PC-3 (cell line): ENCODE measurements around the gene CUL2. TPM values are rescaled to one million over a fixed set of nuclear protein-coding genes. Genes with fewer than 3 reads are reported as not detected.

Experiments used
- ATAC-seq: fragments of 200-7000 bp; cut with Tn5 transposase; 2 replicates; pipeline ENCODE4 v1.9.1; 2020; ENCODE audit warnings: mild to moderate bottlenecking, moderate library complexity
- BruUV-seq: library from RNA; stranded (reverse); fragments of 400-500 nt; replicated peaks from 2 replicates; lab custom pipeline; 2021; lab: Mats Ljungman, UMichigan
- CTCF ChIA-PET: fragments of 300-600 bp; sonication (Branson Sonifier 250); formaldehyde crosslinking; loops from one replicate; lab custom pipeline; 2022; ENCODE audit warnings: antibody characterized with exemption; lab: Charles Lee
- POLR2A ChIA-PET: fragments of 300-600 bp; sonication (Branson Sonifier 250); formaldehyde crosslinking; loops from one replicate; lab custom pipeline; 2022; ENCODE audit warnings: antibody characterized with exemption; ENCODE audit not compliant: unreplicated experiment; lab: Charles Lee
- DNase-seq: peaks from one replicate; pipeline ENCODE4 v3.0.0-alpha.2; 2015
- H2AFZ ChIP-seq: fragments of 300-600 bp; sonication (generic); 2 replicates; pipeline ENCODE4 v1.6.0; 2016; ENCODE audit warnings: antibody characterized with exemption, low read length
- H3F3A ChIP-seq: fragments of 300-600 bp; sonication (generic); one replicate; pipeline ENCODE4 v1.6.0; 2017; ENCODE audit warnings: antibody characterized with exemption, low read length, control low read depth, mild to moderate bottlenecking; ENCODE audit not compliant: unreplicated experiment
- H3K27ac ChIP-seq: fragments of 300-600 bp; sonication (generic); 2 replicates; pipeline ENCODE4 v1.5.1; 2016; ENCODE audit warnings: mild to moderate bottlenecking, low read length
- H3K27me3 ChIP-seq: fragments of 300-600 bp; sonication (generic); 2 replicates; pipeline ENCODE4 v1.6.1; 2016; ENCODE audit warnings: low read length, mixed read lengths
- H3K36me3 ChIP-seq: fragments of 300-600 bp; sonication (generic); 2 replicates; pipeline ENCODE4 v1.6.1; 2016; ENCODE audit warnings: low read depth, mixed run types, low read length, mixed read lengths
- H3K4me1 ChIP-seq: fragments of 300-600 bp; sonication (generic); 2 replicates; pipeline ENCODE4 v1.5.1; 2016; ENCODE audit warnings: low read length; ENCODE audit not compliant: insufficient read depth
- H3K4me2 ChIP-seq: fragments of 300-600 bp; sonication (generic); 2 replicates; pipeline ENCODE4 v1.6.0; 2016; ENCODE audit warnings: low read length
- H3K4me3 ChIP-seq: fragments of 300-600 bp; sonication (generic); 2 replicates; pipeline ENCODE4 v1.5.1; 2016; ENCODE audit warnings: mild to moderate bottlenecking, low read length, mixed read lengths
- H3K79me2 ChIP-seq: fragments of 300-600 bp; sonication (generic); 2 replicates; pipeline ENCODE4 v1.6.1; 2017; ENCODE audit warnings: low read length, mixed read lengths
- H3K9ac ChIP-seq: fragments of 300-600 bp; sonication (generic); 2 replicates; pipeline ENCODE4 v1.6.0; 2016; ENCODE audit warnings: mild to moderate bottlenecking, low read length
- H3K9me2 ChIP-seq: fragments of 300-600 bp; sonication (generic); replicated peaks from 2 replicates; pipeline ENCODE4 v1.6.1; 2016; ENCODE audit warnings: mixed run types, low read length, mixed read lengths
- H3K9me3 ChIP-seq: fragments of 300-600 bp; sonication (generic); 2 replicates; pipeline ENCODE4 v1.6.1; 2016; ENCODE audit warnings: low read length, mixed read lengths
- H4K20me1 ChIP-seq: fragments of 300-600 bp; sonication (generic); 2 replicates; pipeline ENCODE4 v1.6.1; 2016; ENCODE audit warnings: low read length, mixed read lengths
- CTCF ChIP-seq: fragments of 300-600 bp; sonication (generic); conservative IDR thresholded peaks from 2 replicates; pipeline ENCODE4 v1.5.1; 2017; ENCODE audit warnings: antibody characterized with exemption, low read depth, mild to moderate bottlenecking, low read length
- EZH2 ChIP-seq: fragments of 300-600 bp; sonication (generic); IDR thresholded peaks from one replicate; pipeline ENCODE4 v1.6.1; 2017; ENCODE audit warnings: antibody characterized with exemption, mild to moderate bottlenecking, low read length; ENCODE audit not compliant: unreplicated experiment
- EZH2phosphoT487 ChIP-seq: fragments of 300-600 bp; sonication (generic); IDR thresholded peaks from 2 replicates; pipeline ENCODE4 v1.6.1; 2018; ENCODE audit warnings: mild to moderate bottlenecking, antibody characterized with exemption, low read length, borderline replicate concordance
- intact Hi-C: fragments of 100-400 bp; cut with micrococcal nuclease; formaldehyde crosslinking; loops from 2 replicates; pipeline ENCODE4 v1.9.0; 2023
- total RNA-seq: library from RNA; depleted of rRNA; stranded (reverse); fragments of >200 nt; gene quantifications from 2 replicates; pipeline ENCODE4 v1.2.3, GENCODE V29; 2014

CUL2 gene
- total RNA-seq, 1 experiment from 2014 or later = 129 TPM

- H3K79me2 ChIP-seq = no peaks in the 10 kb centered on the region
- BruUV-seq = no TSS peak
- no peak for DNase-seq
- no peak overlapping the region for H3K9ac ChIP-seq
- H3F3A ChIP-seq = no peaks in the 10 kb centered on the region
- no peaks in the 10 kb centered on the region for H3K36me3 ChIP-seq
- H3K27me3 ChIP-seq = no peaks in the 10 kb centered on the region
- H4K20me1 ChIP-seq = no peaks in the 10 kb centered on the region
- TF ChIP-seq EZH2phosphoT487 (no peak), EZH2 (no peak), CTCF (no peak)
- intact Hi-C loops = no loop called here
- H3K4me2 ChIP-seq = no peak overlapping the region
- H3K4me1 ChIP-seq = peaks cover under 1% of the 10 kb centered on the region; the same call in 1 of the 2 replicates
- ChIA-PET CTCF (no interaction called here), POLR2A (interaction anchor here (0.5 to 0.6 kb wide), 3 partner anchors 9 to 1331 kb away, joined by 6 to 13 read pairs (median 8); no protein-coding TSS in a partner anchor)
- H3K9me3 ChIP-seq = peaks cover 10% of the 10 kb centered on the region
- no peak for ATAC-seq
- no peaks in the 10 kb centered on the region for H3K9me2 ChIP-seq
- H3K4me3 ChIP-seq = no peak overlapping the region
- H3K27ac ChIP-seq = no peak overlapping the region
- no peak overlapping the region for H2AFZ ChIP-seq
Observed at GRCh38 chr10:35096312-35096711, 6.2 kb upstream of the CUL2 start.

GRCh38 chr10:35092851-35093250 is 2.7 kb upstream of the CUL2 start:
- CTCF ChIA-PET = no interaction called here
- intact Hi-C loops = no loop called here
- DNase-seq = peak; percentile 48

More at GRCh38 chr10:35092851-35093250, 2.7 kb upstream of the CUL2 start:
- H3K9me2 ChIP-seq = no peaks in the 10 kb centered on the region
- H2AFZ ChIP-seq = no peak overlapping the region
- H3K79me2 ChIP-seq = peaks cover 25% of the 10 kb centered on the region
- no peaks in the 10 kb centered on the region for H3K27me3 ChIP-seq
- no peaks in the 10 kb centered on the region for H3F3A ChIP-seq
- no TSS peak for BruUV-seq
- H3K36me3 ChIP-seq = peaks cover 2% of the 10 kb centered on the region
- H3K27ac ChIP-seq = no peak overlapping the region
- H3K4me2 ChIP-seq = no peak overlapping the region
- TF ChIP-seq EZH2phosphoT487 = no peak
- no peak; the same call in 1 of the 2 replicates for TF ChIP-seq CTCF
- no peak for TF ChIP-seq EZH2
- POLR2A ChIA-PET = no interaction called here
- H3K4me1 ChIP-seq = peaks cover 21% of the 10 kb centered on the region
- peaks cover 10% of the 10 kb centered on the region for H3K9me3 ChIP-seq
- peaks cover 10% of the 10 kb centered on the region for H4K20me1 ChIP-seq
- H3K9ac ChIP-seq = no peak overlapping the region
- H3K4me3 ChIP-seq = no peak overlapping the region
- no peak for ATAC-seq
